ENCODE results near the gene SPRY4.
"Not testable (repeated sequence)": the region's sequence is repeated elsewhere in the genome, so short reads cannot be mapped to it uniquely, and the experiment has no call there.

Gene SPRY4

DNA sequence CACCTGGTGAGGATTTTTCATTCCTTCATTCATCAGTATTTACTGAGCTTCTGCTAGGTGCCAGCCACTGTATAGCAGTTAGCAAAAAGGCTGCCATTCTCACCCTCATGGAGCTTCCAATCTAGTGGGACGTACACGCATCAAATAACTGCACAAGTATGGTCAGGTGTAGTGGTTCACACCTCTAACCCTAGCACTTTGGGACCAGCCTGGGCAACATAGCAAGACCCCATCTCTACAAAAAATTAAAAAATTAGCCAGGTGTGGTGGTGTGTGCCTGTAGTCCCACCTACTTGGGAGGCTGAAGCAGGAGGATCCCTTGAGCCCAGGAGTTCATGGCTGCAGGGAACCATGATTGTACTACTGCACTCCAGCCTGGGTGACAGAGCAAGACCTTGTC is 8.9 kb upstream of the SPRY4 start:
- not testable (repeated sequence) for DNase-seq (ENCODE audit: low read depth)

DNA sequence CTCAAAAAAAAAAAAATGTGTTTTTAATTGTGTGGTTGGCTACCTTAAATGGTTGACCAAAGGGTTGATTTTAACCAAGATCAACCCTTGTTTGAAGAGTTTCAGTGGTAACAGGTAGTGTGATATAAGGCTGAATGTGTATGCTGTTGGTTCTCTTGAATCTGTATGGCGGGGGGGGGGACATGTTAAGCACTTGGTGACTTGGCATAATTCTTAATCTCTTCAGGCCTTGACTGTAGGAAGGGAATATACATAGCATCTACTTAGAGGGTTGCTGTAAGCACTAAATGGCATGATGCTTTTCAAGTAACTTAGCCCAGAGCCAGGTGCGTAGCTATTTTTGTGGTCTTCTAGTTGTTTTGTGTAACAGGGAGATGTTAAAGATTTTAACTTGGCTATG is 5.6 kb upstream of the SPRY4 start:
- no peak for DNase-seq (ENCODE audit: low read depth)

GRCh38 chr5:142330026-142330425 is 5.2 kb upstream of the SPRY4 start:
- DNase-seq (ENCODE audit: low read depth), result no peak

DNA sequence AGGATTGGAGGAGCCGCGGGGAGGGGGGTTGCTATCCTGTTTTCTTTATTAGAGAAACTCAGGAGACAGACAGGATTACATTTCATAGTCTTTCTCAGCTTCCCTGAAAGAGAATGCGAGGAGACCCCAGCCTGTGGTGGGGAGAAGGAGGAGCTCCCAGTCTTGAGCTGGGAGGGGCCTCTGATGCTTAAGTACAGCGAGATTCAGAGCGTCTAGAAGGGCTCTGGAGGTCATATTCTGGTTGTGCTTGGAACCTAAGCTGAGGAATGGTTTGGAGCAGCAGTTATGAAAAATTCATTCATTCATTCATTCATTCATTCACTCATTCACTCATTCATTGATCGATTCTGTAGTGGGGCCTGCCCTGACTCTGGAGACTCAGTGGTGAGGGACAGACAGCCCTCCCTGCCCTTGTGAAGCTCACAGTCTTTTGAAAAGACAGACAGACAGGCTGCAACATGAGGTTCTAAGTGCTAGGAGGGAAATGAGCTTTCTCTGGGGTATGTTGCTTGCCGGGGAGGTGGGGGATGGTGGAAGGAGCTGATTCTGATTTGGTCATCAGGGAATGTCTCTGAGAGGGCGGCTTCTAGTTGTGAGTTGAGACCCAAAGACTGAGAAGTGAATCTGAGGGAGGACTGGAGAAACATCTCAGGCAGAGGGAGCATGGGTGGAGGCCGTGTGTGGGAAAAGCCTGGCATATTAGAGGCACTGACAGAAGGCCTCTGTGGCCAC is 2.5 kb upstream of the SPRY4 start:
- no peak for DNase-seq (ENCODE audit: low read depth)

GRCh38 chr5:142326480-142326938 is 1.7 kb upstream of the SPRY4 start:
- no peak for DNase-seq (ENCODE audit: low read depth)

DNA sequence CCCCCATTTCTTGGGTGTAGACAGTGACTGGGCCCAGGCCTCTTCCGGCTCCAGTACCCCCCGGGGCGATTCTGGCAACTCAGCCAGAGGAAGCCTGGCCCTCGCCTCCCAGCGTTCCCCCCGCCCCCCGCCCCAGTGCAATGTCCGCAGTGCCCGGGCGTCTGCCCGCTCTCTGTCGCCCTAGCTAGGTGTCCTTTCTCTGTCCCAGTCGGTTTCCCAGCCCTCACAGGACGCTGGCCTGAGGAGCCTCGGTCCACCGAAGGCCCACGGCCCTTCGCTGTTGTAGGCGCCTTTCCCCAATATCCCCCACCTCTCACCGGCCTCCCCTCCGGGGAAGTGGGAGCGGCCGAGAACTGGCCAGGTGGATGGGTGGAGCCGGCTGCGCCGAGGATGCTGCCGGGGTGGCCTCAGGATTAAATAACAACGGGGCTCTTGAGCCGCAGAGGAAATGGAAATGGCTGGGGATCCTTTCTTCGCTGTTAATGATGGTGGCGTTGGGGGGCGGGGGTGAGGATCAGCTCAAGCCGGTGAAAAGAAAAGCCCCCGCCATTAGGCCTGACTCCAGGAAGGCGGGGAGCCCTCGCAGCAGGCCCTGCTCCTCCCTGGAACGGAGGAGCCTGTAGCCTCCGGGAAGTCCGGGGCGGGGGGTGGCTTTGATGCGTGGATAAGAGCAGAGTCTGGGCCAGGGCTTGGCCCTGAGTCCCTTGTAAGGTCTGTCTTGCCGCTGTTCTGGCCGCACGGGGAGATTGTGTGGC is 1.1 kb upstream of the SPRY4 start:
- no peak for DNase-seq (ENCODE audit: low read depth)

DNA sequence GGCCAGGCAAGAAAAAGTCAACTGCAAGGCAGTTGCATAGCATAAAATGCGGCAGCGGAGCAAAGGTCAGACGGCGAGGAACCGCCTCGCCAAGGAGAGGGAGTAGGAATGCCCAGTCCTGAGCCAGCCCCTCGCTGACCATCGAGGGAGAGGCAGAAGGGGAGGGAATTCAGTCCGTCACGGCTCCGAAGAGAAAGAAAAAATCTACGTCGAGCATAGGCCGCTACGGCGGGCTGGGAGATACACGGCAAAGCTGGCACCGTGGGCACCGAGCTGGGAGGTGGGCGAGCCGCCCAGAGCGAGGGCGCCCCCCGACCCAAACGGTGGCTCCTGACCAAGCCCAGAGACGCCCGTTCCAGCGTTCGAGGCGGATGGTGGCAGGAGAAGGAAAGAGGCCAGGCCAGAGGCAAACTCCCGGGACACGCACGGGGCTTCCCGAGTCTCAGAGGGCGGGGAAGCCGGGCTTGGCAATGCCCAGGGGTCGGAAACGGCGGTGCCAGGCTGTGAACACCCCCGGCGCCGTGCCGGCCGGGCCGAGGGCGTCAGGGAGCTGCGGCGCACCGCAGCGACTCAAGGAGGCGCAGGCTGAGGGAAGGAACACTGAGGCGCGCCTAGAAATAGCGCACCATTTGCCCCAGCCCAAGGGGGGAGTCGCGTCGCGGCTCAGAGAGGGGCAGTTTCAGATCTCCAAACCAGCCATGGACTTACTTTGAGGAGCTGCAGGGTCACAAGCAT is 518 bp downstream of the SPRY4 start:
- peak; percentile 2 for DNase-seq (ENCODE audit: low read depth)

GRCh38 chr5:142323480-142324135 is 1.2 kb downstream of the SPRY4 start:
- DNase-seq (ENCODE audit: low read depth), result no peak

GRCh38 chr5:142322747-142323479 is 1.9 kb downstream of the SPRY4 start:
- no peak for DNase-seq (ENCODE audit: low read depth)

- no peak for DNase-seq (ENCODE audit: low read depth)
These were observed 2.4 kb downstream of the SPRY4 start for GRCh38 chr5:142322403-142322746.

GRCh38 chr5:142320851-142321560 is 3.8 kb downstream of the SPRY4 start:
- no peak for DNase-seq (ENCODE audit: low read depth)

GRCh38 chr5:142320430-142320738 is 4.4 kb downstream of the SPRY4 start:
- DNase-seq (ENCODE audit: low read depth), result no peak

GRCh38 chr5:142319560-142320429 is 5.0 kb downstream of the SPRY4 start:
- DNase-seq (ENCODE audit: low read depth), result no peak

GRCh38 chr5:142319105-142319504 is 5.7 kb downstream of the SPRY4 start:
- no peak for DNase-seq (ENCODE audit: low read depth)

DNA sequence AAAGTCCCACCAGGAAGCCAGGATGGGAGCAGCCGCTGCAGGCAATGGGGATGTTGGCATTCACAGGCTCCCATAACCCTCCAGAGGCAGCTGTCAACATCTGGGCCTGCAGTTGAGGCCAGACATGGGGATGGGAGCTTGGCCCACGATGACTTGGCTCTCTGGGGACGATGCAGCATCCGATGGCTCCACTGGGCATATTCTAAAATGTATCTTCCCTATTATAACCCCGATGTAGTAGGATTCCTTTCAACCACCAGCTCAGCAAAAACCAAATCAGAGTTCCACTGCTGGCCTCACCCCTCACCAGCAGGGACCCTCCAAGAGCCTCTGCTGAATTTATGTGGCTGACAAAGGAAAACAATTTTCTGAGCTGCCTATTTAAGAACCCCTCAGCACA is 7.1 kb downstream of the SPRY4 start:
- no peak for DNase-seq (ENCODE audit: low read depth)

DNA sequence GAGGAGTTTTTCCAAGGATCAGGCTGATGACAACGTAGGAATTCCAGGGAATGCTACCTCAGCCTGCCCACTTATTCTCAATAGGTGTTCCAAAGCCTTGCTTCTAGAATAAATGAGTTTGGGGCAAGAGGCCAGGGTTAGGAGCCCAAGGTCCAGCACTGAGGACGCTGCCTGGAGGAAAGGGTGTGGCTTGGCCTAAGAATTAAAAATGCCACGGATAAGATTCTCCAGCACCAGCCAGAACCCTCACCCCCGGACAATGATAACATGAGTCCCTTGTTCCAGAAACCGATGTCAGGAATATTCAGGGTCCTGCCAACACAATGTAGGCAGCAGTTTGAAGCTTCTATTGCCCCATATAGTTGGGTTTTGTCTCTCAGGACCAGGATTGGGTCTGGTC is 7.6 kb downstream of the SPRY4 start:
- DNase-seq (ENCODE audit: low read depth), result no peak

DNA sequence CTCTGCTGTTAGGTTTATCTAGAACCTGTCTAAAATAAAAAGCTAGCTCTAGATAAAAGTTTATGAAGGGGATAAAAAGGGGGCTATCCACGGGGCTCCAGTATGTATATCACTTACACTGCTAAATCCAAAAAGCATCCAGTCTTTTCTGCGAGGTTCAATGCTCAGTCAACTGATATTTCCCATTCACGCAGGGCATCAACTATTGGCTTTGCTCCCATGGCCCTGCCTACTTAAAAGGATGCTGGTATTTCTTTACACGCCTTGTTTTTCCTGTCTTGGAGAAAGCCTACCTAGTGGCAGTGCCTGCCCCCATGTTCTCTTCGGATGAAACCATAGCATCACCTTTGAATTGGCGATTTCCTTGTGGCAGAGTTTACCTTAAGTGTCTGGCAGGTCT is 8.1 kb downstream of the SPRY4 start:
- no peak for DNase-seq (ENCODE audit: low read depth)

DNA sequence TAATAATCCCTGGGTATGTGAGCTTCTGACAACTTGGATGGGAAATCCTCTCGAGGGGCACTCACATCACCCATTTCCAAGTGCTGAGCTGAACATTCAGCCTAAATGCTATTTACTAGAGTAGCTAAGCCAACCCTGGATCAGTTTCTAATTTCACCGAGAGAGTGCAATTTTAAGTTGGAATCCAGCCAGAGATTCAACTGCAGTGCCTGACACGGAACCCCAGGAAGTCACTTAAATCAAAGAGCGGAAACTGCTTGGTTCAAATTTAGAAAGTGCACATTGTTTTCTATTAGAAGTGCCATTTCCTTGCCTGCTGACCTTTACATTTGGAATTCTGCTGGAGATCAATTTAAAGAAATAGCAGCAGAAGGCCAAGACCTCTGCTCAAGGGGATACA is 8.8 kb downstream of the SPRY4 start:
- no peak for DNase-seq (ENCODE audit: low read depth)

DNA sequence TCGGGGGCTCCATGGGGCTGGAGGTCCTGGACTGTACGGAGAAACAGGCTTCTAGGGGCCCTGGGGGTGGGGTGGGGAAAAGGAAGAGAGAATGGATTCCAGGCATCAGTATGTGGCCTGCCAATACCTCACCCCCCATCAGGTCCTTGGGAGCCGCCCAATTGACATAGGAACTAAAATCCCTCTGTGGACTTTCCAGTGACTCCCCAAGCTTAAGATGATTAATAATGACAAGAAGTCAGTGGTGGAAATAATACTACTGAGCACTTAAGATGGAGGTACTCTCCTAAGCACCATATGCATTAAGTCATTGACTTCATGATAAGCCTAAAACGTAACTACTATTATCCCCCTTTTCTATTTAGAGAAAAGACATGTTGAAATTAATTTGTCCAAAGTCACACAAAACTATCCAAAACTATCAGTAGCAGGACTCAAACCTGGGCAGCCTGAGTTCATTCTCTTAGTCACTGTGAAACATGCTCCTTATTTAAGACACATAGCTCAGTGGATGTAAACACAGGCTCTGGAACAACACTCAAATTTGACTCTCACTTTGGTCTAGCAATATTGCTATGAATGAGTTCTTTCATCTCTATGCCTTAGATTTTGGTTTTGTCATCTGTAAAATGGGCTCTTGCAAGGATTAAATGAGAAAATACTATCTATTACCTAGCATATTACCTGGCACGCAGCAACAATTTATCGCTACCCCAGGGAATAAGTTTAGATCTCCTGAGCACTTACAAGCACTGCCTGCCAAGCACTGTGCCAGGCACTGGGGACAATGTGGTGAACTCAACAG is 9.5 kb downstream of the SPRY4 start:
- no peak for DNase-seq (ENCODE audit: low read depth)
